Measurements from ENCODE around the gene PAPSS2. TPM values are rescaled to one million over a fixed set of nuclear protein-coding genes. Genes with fewer than 3 reads are reported as not detected.
"Not testable (repeated sequence)": the region's sequence is repeated elsewhere in the genome, so short reads cannot be mapped to it uniquely, and the experiment has no call there.

Gene PAPSS2
- polyA plus RNA-seq = under 1 TPM in 2 of 3 donors, not detected in 1; 0.11 to 0.14 TPM

DNA sequence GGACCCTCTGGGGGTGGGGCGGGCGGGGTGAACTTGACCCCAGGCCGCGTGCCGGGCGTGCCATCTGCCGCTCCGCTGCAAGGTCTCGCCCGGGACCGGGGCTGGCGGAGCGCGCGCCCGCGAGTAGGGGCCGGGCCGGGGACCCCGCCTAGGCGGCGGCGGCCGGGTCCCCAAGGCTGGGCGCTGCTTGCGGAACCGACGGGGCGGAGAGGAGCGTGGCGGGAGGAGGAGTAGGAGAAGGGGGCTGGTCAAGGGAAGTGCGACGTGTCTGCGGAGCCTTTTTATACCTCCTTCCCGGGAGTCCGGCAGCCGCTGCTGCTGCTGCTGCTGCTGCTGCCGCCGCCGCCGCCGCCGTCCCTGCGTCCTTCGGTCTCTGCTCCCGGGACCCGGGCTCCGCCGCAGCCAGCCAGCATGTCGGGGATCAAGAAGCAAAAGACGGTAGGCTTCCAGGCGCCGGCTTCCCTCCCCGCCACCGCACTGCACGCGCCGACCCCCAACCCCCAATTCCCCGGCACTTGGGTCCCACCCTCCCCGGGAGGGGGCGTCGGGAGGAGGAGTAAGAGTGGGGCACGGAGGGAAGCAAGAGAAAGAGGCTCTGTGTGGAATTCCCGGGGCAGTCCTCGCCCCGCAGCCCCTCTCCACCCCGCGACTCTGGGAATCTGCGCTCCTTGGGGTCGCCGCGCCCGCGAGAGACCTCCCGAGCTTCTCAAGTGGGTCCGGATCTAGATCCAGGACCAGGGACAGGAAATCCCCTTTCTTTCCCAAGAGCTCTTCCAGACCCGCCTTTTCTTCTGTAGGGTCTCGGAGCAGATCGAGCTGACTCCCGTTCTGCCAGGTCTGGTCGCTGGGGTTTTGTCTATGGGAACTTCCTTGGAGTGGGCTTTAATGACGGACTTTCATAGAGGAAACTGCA is at the start of gene PAPSS2:
Gene PAPSS2 (plus strand): TSS at position 308 of the 913 bp plus-strand sequence. CDS start 104 bp downstream, at position 412.
- Mint-ChIP-seq H3K9me3 (no peaks in the 10 kb centered on the region), H3K27me3 (ENCODE audit: low read depth in 3 of 3) (peaks cover 15 to 21% (median 18%) of the 10 kb centered on the region in 3 donors), H3K4me3 (peak within 1 kb of the TSS; percentile 69 to 83 (median 77)), H3K4me1 (peaks cover 9 to 15% of the 10 kb centered on the region in 2 donors), H3K27ac (no peak within 1 kb of the TSS), H3K36me3 (no peaks in the 10 kb centered on the region)
- no peak for DNase-seq

DNA sequence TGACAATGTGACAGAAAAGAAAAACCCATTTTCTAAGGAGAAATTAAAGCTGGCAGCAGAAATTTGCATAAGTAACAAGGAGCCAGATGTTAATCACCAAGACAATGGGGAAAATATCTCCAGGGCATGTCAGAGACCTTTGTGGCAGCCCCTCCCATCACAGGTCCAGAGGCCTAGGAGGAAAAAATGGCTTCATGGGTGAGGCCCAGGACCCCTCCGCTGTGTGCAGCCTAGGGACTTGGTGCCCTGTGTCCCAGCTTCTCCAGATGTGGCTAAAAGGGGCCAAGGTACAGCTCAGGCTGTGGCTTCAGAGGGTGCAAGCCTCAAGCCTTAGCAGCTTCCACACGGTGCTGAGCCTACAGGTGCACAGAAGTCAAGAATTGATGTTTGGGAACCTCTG is 48.3 kb upstream of the PAPSS2 start:
- H3K27ac Mint-ChIP-seq; H3K9me3 Mint-ChIP-seq; H3K4me3 Mint-ChIP-seq; H3K4me1 Mint-ChIP-seq; H3K36me3 Mint-ChIP-seq; H3K27me3 Mint-ChIP-seq (ENCODE audit: low read depth in 3 of 3); DNase-seq: not testable (repeated sequence)

DNA sequence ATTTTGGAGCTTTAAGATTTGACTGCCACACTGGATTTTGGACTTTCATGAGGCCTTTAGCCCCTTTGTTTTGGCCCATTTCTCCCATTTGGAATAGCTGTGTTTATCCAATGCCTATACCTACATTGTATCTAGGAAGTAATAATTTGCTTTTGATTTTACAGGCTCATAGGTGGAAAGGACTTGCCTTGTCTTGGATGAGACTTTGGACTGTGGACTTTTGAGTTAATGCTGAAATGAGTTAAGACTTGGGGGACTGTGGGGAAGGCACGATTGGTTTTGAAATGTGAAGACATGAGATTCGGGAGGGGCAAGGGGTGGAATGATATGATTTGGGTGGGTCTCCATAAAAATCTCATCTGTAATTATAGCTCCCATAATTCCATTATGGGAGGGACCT is 47.6 kb upstream of the PAPSS2 start:
- Mint-ChIP-seq H3K36me3 (peaks cover 0 to 6% (median 0%) of the 10 kb centered on the region in 3 donors), H3K27ac (no peak overlapping the region), H3K9me3 (no peaks in the 10 kb centered on the region), H3K4me1 (no peaks in the 10 kb centered on the region), H3K4me3 (no peak overlapping the region), H3K27me3 (ENCODE audit: low read depth in 3 of 3) (peaks cover 0 to 2% (median 2%) of the 10 kb centered on the region in 3 donors)
- no peak for DNase-seq

GRCh38 chr10:87613751-87614150 is 45.9 kb upstream of the PAPSS2 start:
- H3K36me3 Mint-ChIP-seq = peaks cover 0 to 6% (median 0%) of the 10 kb centered on the region in 3 donors
- peaks cover 2 to 4% (median 2%) of the 10 kb centered on the region in 3 donors for H3K27me3 Mint-ChIP-seq (ENCODE audit: low read depth in 3 of 3)
- no peaks in the 10 kb centered on the region for H3K4me1 Mint-ChIP-seq
- H3K4me3 Mint-ChIP-seq = no peak overlapping the region
- H3K27ac Mint-ChIP-seq = no peak overlapping the region
- H3K9me3 Mint-ChIP-seq = no peaks in the 10 kb centered on the region
- DNase-seq = no peak

GRCh38 chr10:87615856-87616255 is 43.8 kb upstream of the PAPSS2 start:
- H3K4me1 Mint-ChIP-seq = no peaks in the 10 kb centered on the region
- peaks cover 0 to 6% (median 2%) of the 10 kb centered on the region in 3 donors for H3K27me3 Mint-ChIP-seq (ENCODE audit: low read depth in 3 of 3)
- H3K4me3 Mint-ChIP-seq = no peak overlapping the region
- DNase-seq = no peak
- peaks cover 0 to 3% (median 0%) of the 10 kb centered on the region in 3 donors for H3K36me3 Mint-ChIP-seq
- no peak overlapping the region for H3K27ac Mint-ChIP-seq
- H3K9me3 Mint-ChIP-seq = no peaks in the 10 kb centered on the region

GRCh38 chr10:87617503-87617902 is 42.2 kb upstream of the PAPSS2 start:
- H3K36me3 Mint-ChIP-seq = no peaks in the 10 kb centered on the region
- peaks cover 0 to 6% (median 2%) of the 10 kb centered on the region in 3 donors for H3K27me3 Mint-ChIP-seq (ENCODE audit: low read depth in 3 of 3)
- H3K9me3 Mint-ChIP-seq = no peaks in the 10 kb centered on the region
- no peak for DNase-seq
- H3K27ac Mint-ChIP-seq = no peak overlapping the region
- H3K4me3 Mint-ChIP-seq = no peak overlapping the region
- H3K4me1 Mint-ChIP-seq = no peaks in the 10 kb centered on the region

DNA sequence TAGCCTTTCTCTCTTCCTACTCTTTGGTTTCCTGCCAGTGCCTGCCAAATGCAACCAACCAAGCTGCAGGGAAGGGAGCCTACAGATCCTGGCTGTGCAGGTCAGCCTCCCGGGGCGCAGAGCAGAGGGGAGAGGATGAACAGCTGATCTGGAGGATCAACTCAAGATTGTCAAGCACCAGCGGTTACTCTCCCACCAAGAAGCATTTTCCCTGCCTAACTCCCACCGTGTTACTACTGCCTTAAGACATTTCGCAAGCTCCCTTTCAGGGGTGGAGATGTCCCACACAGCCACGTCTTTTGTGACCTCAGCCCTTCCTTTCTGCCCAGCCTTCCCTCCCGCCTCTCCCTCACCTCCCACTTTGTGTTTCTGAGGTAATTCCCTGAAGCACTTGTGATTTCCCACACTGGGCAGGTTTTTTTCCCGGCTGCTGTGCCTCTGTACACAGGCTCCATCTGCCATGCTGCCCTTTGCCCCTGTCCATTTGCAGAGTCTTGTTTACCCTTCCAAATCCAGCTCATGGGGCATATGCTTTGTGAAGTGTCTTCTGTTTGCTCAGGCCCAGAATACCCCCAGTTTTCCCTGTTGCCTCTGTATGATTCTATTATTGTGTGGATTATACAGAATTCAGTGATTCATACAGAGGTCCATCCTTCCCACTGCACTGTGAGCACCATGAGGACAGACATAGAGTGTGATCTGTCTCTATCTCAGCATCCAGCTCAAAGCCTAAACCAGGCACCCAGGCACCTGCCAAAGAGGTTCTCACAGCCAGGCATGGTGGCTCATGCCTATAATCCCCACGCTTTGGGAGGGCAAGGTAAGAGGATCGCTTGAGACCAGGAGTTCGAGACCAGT is 40.9 kb upstream of the PAPSS2 start:
- no peak overlapping the region for H3K4me3 Mint-ChIP-seq
- no peaks in the 10 kb centered on the region for H3K36me3 Mint-ChIP-seq
- peaks cover 2 to 6% (median 2%) of the 10 kb centered on the region in 3 donors for H3K27me3 Mint-ChIP-seq (ENCODE audit: low read depth in 3 of 3)
- H3K9me3 Mint-ChIP-seq = no peaks in the 10 kb centered on the region
- no peak for DNase-seq
- no peaks in the 10 kb centered on the region for H3K4me1 Mint-ChIP-seq
- no peak overlapping the region for H3K27ac Mint-ChIP-seq

GRCh38 chr10:87619705-87620104 is 40.0 kb upstream of the PAPSS2 start:
- H3K36me3 Mint-ChIP-seq = no peaks in the 10 kb centered on the region
- H3K9me3 Mint-ChIP-seq = no peaks in the 10 kb centered on the region
- DNase-seq = no peak
- no peak overlapping the region for H3K4me3 Mint-ChIP-seq
- no peaks in the 10 kb centered on the region for H3K4me1 Mint-ChIP-seq
- H3K27ac Mint-ChIP-seq = no peak overlapping the region
- H3K27me3 Mint-ChIP-seq (ENCODE audit: low read depth in 3 of 3) = peaks cover 2 to 6% (median 5%) of the 10 kb centered on the region in 3 donors

DNA sequence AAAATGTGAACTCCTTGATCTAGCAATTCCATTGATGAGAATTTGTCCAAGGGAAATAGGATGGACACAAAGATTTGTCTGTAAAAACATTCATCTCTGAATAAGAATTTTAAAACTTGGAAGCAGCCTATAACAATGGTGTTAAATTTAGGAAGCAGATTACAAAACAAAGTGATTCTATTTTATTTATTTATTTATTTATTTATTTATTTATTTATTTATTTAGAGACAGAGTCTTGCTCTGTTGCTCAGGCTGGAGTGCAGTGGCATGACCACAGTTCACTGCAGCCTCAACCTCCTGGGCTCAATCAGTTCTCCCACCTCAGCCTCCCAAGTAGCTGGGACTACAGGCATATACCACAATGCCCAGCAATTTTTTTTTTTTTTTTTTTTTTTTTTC is 38.2 kb upstream of the PAPSS2 start:
- not testable (repeated sequence) for H3K27ac Mint-ChIP-seq; H3K4me1 Mint-ChIP-seq; H3K27me3 Mint-ChIP-seq (ENCODE audit: low read depth in 3 of 3); DNase-seq; H3K9me3 Mint-ChIP-seq; H3K36me3 Mint-ChIP-seq; H3K4me3 Mint-ChIP-seq

DNA sequence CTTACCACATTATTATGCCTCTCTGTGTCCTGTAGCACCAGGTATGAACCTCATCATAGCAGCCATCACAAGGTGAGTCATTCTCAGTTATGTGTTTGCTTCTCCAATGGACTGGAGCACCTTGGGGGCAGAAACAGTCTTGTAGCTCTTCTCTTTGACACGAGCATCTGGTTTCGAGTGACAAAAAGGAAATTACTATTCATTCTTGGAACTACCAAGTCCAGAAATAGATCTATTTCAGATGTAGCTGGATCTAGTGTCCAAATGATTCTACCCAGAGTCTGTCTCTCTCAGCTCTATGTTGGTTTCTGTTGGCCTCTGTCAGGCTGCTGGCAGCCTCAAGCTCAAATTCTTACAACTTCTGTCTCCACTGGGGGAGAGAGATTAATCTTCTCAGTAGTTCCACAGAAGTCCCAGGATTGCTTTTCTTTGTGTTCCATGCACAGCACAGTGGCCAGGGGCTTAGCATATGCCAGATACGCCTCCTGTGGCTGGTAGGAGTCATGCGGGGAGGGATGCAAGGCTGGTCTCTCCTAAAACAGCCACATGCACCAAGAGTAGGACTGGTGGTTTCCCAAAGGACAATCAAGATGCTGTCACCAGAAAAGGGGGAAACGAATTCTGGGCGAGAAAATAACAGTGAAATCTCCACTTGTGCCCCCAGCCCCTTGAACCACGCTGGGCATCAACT is 37.2 kb upstream of the PAPSS2 start:
- H3K27me3 Mint-ChIP-seq (ENCODE audit: low read depth in 3 of 3) = peaks cover 2 to 6% (median 3%) of the 10 kb centered on the region in 3 donors
- H3K4me1 Mint-ChIP-seq = no peaks in the 10 kb centered on the region
- no peak overlapping the region for H3K4me3 Mint-ChIP-seq
- H3K9me3 Mint-ChIP-seq = no peaks in the 10 kb centered on the region
- H3K36me3 Mint-ChIP-seq = no peaks in the 10 kb centered on the region
- H3K27ac Mint-ChIP-seq = no peak overlapping the region
- no peak for DNase-seq

GRCh38 chr10:87623191-87623590 is 36.5 kb upstream of the PAPSS2 start:
- no peaks in the 10 kb centered on the region for H3K4me1 Mint-ChIP-seq
- H3K36me3 Mint-ChIP-seq = no peaks in the 10 kb centered on the region
- H3K4me3 Mint-ChIP-seq = no peak overlapping the region
- H3K27me3 Mint-ChIP-seq (ENCODE audit: low read depth in 3 of 3) = peaks cover 2 to 3% (median 3%) of the 10 kb centered on the region in 3 donors
- no peaks in the 10 kb centered on the region for H3K9me3 Mint-ChIP-seq
- no peak for DNase-seq
- no peak overlapping the region for H3K27ac Mint-ChIP-seq

DNA sequence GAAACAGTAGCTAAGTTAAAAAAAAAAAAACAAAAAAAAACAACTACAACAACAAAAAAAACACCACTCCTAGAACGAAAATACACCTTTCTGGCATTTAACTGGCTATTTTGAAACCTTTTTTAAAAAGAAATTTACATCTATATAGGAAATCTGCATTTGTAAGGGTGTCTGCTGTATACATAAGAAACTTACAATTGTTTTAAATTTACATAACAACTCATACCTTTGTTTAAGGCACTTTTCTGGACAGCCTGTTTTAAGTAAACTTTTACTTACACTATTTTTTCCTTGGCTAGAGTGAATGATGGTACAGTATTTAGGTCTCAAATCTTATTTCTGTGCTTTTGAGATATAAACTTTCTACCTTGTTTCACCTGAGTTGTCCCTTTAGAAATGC is 34.0 kb upstream of the PAPSS2 start:
- Mint-ChIP-seq H3K36me3 (no peaks in the 10 kb centered on the region), H3K4me1 (no peaks in the 10 kb centered on the region)

DNA sequence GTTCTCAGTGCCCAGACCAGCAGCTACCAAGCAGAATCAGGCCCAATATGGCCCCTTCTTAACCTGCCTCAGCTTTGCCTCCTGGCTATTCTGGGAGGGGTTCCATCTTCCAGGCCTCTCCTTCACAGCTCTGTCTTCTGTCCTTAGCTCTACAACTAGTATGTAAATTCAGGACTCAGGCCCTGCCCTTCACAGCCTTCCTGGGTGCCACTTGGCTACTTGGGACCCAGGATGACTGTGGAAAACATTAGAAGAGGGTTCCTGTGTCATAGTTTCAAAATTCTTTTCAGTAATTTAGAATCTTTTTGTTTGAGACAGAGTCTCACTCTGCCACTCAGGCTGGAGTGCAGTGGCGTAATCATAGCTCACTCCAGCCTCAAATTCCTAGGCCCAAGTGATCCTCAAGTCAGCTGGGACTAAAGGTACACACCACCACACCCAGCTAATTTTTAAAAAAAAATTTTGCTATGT is 33.2 kb upstream of the PAPSS2 start:
- DNase-seq = no peak
- H3K4me1 Mint-ChIP-seq = no peaks in the 10 kb centered on the region
- no peaks in the 10 kb centered on the region for H3K36me3 Mint-ChIP-seq
- H3K27me3 Mint-ChIP-seq (ENCODE audit: low read depth in 3 of 3) = peaks cover 0 to 4% (median 3%) of the 10 kb centered on the region in 3 donors
- no peaks in the 10 kb centered on the region for H3K9me3 Mint-ChIP-seq
- no peak overlapping the region for H3K4me3 Mint-ChIP-seq
- no peak overlapping the region for H3K27ac Mint-ChIP-seq

More for the DNA sequence above, 34.0 kb upstream of the PAPSS2 start:
- Mint-ChIP-seq H3K4me3 (no peak overlapping the region), H3K27me3 (ENCODE audit: low read depth in 3 of 3) (peaks cover 3 to 4% (median 3%) of the 10 kb centered on the region in 3 donors), H3K9me3 (no peaks in the 10 kb centered on the region), H3K27ac (no peak overlapping the region)
- no peak for DNase-seq
